Lung (tissue), 12 donors: ENCODE results near the gene FAM227B. TPM values are rescaled to one million over a fixed set of nuclear protein-coding genes. Genes with fewer than 3 reads are reported as not detected.
"Not testable (repeated sequence)": the region's sequence is repeated elsewhere in the genome, so short reads cannot be mapped to it uniquely, and the experiment has no call there.

Source experiments
- ATAC-seq: fragments of 200-7000 bp; cut with Tn5 transposase; one replicate; pipeline ENCODE4 v1.9.1; 2020; ENCODE audit warnings: moderate number of reproducible peaks; ENCODE audit not compliant: insufficient read depth, low FRiP score
- DNase-seq, 3 donors: peaks; one replicate each; pipeline ENCODE4 v3.0.0-alpha.2; 2013 to 2017
- H3K27ac ChIP-seq, 2 donors: one replicate each; pipeline ENCODE4 v1.5.1; 2013; ENCODE audit warnings: mild to moderate bottlenecking in 2 of 2, moderate library complexity in 2 of 2, control low read depth in 1 of 2, inconsistent platforms in 1 of 2, low read depth in 1 of 2, low read length in 1 of 2
- H3K27me3 ChIP-seq, 3 donors: one replicate each; pipeline ENCODE4 v1.5.1; 2013; ENCODE audit warnings: low read length in 2 of 3; ENCODE audit not compliant: control insufficient read depth in 3 of 3, insufficient read depth in 3 of 3
- H3K36me3 ChIP-seq, 4 donors: one replicate each; pipeline ENCODE4 v1.5.1; 2013; ENCODE audit warnings: low read length in 4 of 4, mild to moderate bottlenecking in 1 of 4, moderate library complexity in 1 of 4; ENCODE audit not compliant: control insufficient read depth in 4 of 4, insufficient read depth in 4 of 4
- H3K4me1 ChIP-seq, 5 donors: one replicate each; pipeline ENCODE4 v1.5.1; 2013; ENCODE audit warnings: low read length in 5 of 5, mild to moderate bottlenecking in 2 of 5, moderate library complexity in 1 of 5; ENCODE audit not compliant: control insufficient read depth in 5 of 5, insufficient read depth in 5 of 5
- H3K4me3 ChIP-seq: one replicate; pipeline ENCODE4 v1.5.1; 2013; ENCODE audit warnings: mild to moderate bottlenecking, control low read depth, moderate library complexity
- H3K9ac ChIP-seq, 2 donors: one replicate each; pipeline ENCODE4 v1.5.1; 2013; ENCODE audit warnings: low read length in 2 of 2, control low read depth in 1 of 2; ENCODE audit not compliant: insufficient read depth in 1 of 2
- H3K9me3 ChIP-seq, 4 donors: one replicate each; pipeline ENCODE4 v1.5.1; 2013; ENCODE audit warnings: low read length in 3 of 4, mild to moderate bottlenecking in 1 of 4, moderate library complexity in 1 of 4; ENCODE audit not compliant: control insufficient read depth in 4 of 4, insufficient read depth in 3 of 4
- CTCF ChIP-seq: IDR thresholded peaks from 2 replicates; pipeline ENCODE4 v1.5.1; 2012; ENCODE audit warnings: mild to moderate bottlenecking; ENCODE audit errors: control extremely low read depth, extremely low read depth
- WGBS, 2 donors: extraction: QIAGEN DNeasy Blood & Tissue Kit; methylation state at CpG; one replicate each; pipeline ENCODE4 v1.1.7; 2013; 5-methylcytosine and 5-hydroxymethylcytosine counted together
- polyA plus RNA-seq, 2 donors: library from polyadenylated mRNA; stranded (reverse); fragments of 200-250 nt; gene quantifications; one replicate each; pipeline ENCODE4 v1.2.1, GENCODE V29; 2013
- total RNA-seq, 2 donors: library from RNA; depleted of rRNA in 1 of 2; stranded (reverse); fragments of >200 nt in 1 of 2; gene quantifications; one replicate each; pipeline ENCODE4 v1.2.1, GENCODE V29; 2014 to 2021
- donor health status: control.
- donor health status: control.
- donor health status: Bipolar disorder and iron deficiency.
- donor health status: healthy.
- donor health status: DM: yes; HTN: yes; CAD: no.

The FAM227B gene
- total and polyA plus RNA-seq, 4 donors: 2.2 to 14.5 (median 4.7) TPM

GRCh38 chr15:49528289-49528688 lies 92.3 kb downstream of the FAM227B start:
- Histone ChIP-seq H3K27me3 (no peaks in the 10 kb centered on the region), H3K36me3 (no peaks in the 10 kb centered on the region), H3K4me1 (no peaks in the 10 kb centered on the region), H3K4me3 (no peak overlapping the region), H3K9me3 (peaks cover 0 to 4% (median 0%) of the 10 kb centered on the region in 4 donors), H3K9ac (no peak overlapping the region), H3K27ac (no peak overlapping the region)
- no peak for DNase-seq
- WGBS, 2 donors: 82 to 89% methylated on average over 4 of the region's 4 CpGs
- no peak for ATAC-seq
- TF ChIP-seq CTCF: no peak

GRCh38 chr15:49521802-49522201 lies 98.8 kb downstream of the FAM227B start:
- Histone ChIP-seq H3K27ac (no peak overlapping the region), H3K9me3 (peaks cover 0 to 16% (median 2%) of the 10 kb centered on the region in 4 donors), H3K9ac (no peak overlapping the region), H3K36me3 (no peaks in the 10 kb centered on the region), H3K27me3 (no peaks in the 10 kb centered on the region), H3K4me1 (no peaks in the 10 kb centered on the region), H3K4me3 (no peak overlapping the region)
- DNase-seq: no peak
- no peak for ATAC-seq
- no peak for TF ChIP-seq CTCF
- 81 to 89% methylated on average over 3 of the region's 3 CpGs for WGBS, 2 donors

GRCh38 chr15:49512739-49513138 lies 107.9 kb downstream of the FAM227B start:
- 90 to 93% methylated on average over 4 of the region's 4 CpGs for WGBS, 2 donors
- H3K27ac ChIP-seq: not testable (repeated sequence)

GRCh38 chr15:49507261-49507660 lies 113.4 kb downstream of the FAM227B start:
- H3K4me1 ChIP-seq: no peaks in the 10 kb centered on the region
- no peaks in the 10 kb centered on the region for H3K27me3 ChIP-seq
- no peaks in the 10 kb centered on the region for H3K36me3 ChIP-seq
- no peak for ATAC-seq
- TF ChIP-seq CTCF: no peak
- H3K27ac ChIP-seq: no peak overlapping the region
- peaks cover 0 to 2% (median 0%) of the 10 kb centered on the region in 4 donors for H3K9me3 ChIP-seq
- H3K4me3 ChIP-seq: no peak overlapping the region
- H3K9ac ChIP-seq: no peak overlapping the region
- no peak for DNase-seq
- WGBS, 2 donors: 77 to 87% methylated on average over 3 of the region's 3 CpGs

More at GRCh38 chr15:49512739-49513138, 107.9 kb downstream of the FAM227B start:
- ATAC-seq, DNase-seq, H3K9ac ChIP-seq, H3K36me3 ChIP-seq, H3K4me3 ChIP-seq, H3K4me1 ChIP-seq, H3K9me3 ChIP-seq, H3K27me3 ChIP-seq: not testable (repeated sequence)
